ENCODE measurements around the gene PBRM1. TPM values are rescaled to one million over a fixed set of nuclear protein-coding genes. Genes with fewer than 3 reads are reported as not detected.
A peak's percentile ranks its signal among the peaks of the same experiment; 100 is the strongest.

The PBRM1 gene
- total and polyA plus RNA-seq, 2 of the 13 experiments (the other 11 are each of a cell fraction or from before 2014, with no cell fraction given) = 10.9 to 33.2 TPM

DNA sequence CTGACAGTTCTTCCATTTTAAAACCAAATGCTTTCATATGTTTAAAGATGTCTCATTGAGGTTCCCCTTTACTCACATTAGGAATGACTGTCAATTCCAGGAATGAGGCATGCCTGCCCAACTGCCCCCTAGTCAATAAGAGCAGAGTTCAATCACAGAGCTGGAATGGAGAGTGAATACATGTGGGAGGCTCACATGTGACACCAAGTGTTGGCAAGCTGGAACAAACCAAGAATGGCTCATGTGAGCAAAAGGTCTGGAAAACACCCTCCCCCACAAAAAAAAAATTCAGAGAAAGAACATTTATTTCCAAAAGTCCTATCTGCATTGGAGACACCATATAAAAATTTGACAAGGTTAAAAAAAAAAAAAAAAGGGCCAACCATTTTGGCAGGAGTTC, 3.7 kb downstream of the PBRM1 start (continued):
- TF ChIP-seq, protein P1, sequence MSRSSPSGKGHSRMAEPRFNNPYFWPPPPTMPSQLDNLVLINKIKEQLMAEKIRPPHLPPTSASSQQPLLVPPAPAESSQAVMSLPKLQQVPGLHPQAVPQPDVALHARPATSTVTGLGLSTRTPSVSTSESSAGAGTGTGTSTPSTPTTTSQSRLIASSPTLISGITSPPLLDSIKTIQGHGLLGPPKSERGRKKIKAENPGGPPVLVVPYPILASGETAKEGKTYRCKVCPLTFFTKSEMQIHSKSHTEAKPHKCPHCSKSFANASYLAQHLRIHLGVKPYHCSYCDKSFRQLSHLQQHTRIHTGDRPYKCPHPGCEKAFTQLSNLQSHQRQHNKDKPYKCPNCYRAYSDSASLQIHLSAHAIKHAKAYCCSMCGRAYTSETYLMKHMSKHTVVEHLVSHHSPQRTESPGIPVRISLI (CRISPR knock-in tag; IDR thresholded peaks at IDR 0.05; ENCODE audit: borderline replicate concordance) = peak; percentile 62; the same call in 1 of the 2 replicates
- TF ChIP-seq ZFP37 (CRISPR knock-in tag; IDR thresholded peaks at IDR 0.05; ENCODE audit: borderline replicate concordance) (peak; percentile 65; the same call in 1 of the 2 replicates), ARNTL (CRISPR knock-in tag; IDR thresholded peaks at IDR 0.05) (0 out of 2 replicates have a peak, but pooled peaks have one; percentile 36), FOXO1 (CRISPR knock-in tag; IDR thresholded peaks at IDR 0.05) (peak; percentile 60; the same call in 1 of the 2 replicates), ZNF674 (CRISPR knock-in tag; IDR thresholded peaks at IDR 0.05; ENCODE audit: low read depth) (no peak), ISL2 (CRISPR knock-in tag; IDR thresholded peaks at IDR 0.05) (0 out of 2 replicates have a peak, but pooled peaks have one; percentile 25), LCORL (IDR thresholded peaks at IDR 0.05) (no peak), LCORL (CRISPR knock-in tag; IDR thresholded peaks at IDR 0.05) (peak; percentile 43; the same call in 1 of the 2 replicates), ZFX (CRISPR knock-in tag; IDR thresholded peaks at IDR 0.05; ENCODE audit: low read depth) (peak; percentile 18; the same call in 1 of the 2 replicates), PPARG (CRISPR knock-in tag; conservative IDR thresholded peaks at IDR 0.05) (peak; percentile 91), RARA (CRISPR knock-in tag; IDR thresholded peaks at IDR 0.05) (peak; percentile 69), ZNF678 (CRISPR knock-in tag; IDR thresholded peaks at IDR 0.05) (no peak), ZNF331 (CRISPR knock-in tag; IDR thresholded peaks at IDR 0.05) (peak; percentile 73; the same call in 1 of the 2 replicates), GATAD1 (CRISPR knock-in tag; IDR thresholded peaks at IDR 0.05) (peak; percentile 47; the same call in 1 of the 2 replicates), MEIS1 (CRISPR knock-in tag; IDR thresholded peaks at IDR 0.05; ENCODE audit: borderline replicate concordance) (no peak), ZMAT3 (CRISPR knock-in tag; conservative IDR thresholded peaks at IDR 0.05) (0 out of 2 replicates have a peak, but pooled peaks have one; percentile 59), ZBTB21 (CRISPR knock-in tag; IDR thresholded peaks at IDR 0.05) (no peak)
- TF ChIP-seq, protein P2, sequence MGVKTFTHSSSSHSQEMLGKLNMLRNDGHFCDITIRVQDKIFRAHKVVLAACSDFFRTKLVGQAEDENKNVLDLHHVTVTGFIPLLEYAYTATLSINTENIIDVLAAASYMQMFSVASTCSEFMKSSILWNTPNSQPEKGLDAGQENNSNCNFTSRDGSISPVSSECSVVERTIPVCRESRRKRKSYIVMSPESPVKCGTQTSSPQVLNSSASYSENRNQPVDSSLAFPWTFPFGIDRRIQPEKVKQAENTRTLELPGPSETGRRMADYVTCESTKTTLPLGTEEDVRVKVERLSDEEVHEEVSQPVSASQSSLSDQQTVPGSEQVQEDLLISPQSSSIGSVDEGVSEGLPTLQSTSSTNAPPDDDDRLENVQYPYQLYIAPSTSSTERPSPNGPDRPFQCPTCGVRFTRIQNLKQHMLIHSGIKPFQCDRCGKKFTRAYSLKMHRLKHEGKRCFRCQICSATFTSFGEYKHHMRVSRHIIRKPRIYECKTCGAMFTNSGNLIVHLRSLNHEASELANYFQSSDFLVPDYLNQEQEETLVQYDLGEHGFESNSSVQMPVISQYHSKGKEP (CRISPR knock-in tag; IDR thresholded peaks at IDR 0.05) = no peak
- TF ChIP-seq, protein P3, sequence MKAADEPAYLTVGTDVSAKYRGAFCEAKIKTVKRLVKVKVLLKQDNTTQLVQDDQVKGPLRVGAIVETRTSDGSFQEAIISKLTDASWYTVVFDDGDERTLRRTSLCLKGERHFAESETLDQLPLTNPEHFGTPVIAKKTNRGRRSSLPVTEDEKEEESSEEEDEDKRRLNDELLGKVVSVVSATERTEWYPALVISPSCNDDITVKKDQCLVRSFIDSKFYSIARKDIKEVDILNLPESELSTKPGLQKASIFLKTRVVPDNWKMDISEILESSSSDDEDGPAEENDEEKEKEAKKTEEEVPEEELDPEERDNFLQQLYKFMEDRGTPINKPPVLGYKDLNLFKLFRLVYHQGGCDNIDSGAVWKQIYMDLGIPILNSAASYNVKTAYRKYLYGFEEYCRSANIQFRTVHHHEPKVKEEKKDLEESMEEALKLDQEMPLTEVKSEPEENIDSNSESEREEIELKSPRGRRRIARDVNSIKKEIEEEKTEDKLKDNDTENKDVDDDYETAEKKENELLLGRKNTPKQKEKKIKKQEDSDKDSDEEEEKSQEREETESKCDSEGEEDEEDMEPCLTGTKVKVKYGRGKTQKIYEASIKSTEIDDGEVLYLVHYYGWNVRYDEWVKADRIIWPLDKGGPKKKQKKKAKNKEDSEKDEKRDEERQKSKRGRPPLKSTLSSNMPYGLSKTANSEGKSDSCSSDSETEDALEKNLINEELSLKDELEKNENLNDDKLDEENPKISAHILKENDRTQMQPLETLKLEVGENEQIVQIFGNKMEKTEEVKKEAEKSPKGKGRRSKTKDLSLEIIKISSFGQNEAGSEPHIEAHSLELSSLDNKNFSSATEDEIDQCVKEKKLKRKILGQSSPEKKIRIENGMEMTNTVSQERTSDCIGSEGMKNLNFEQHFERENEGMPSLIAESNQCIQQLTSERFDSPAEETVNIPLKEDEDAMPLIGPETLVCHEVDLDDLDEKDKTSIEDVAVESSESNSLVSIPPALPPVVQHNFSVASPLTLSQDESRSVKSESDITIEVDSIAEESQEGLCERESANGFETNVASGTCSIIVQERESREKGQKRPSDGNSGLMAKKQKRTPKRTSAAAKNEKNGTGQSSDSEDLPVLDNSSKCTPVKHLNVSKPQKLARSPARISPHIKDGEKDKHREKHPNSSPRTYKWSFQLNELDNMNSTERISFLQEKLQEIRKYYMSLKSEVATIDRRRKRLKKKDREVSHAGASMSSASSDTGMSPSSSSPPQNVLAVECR (CRISPR knock-in tag; IDR thresholded peaks at IDR 0.05; ENCODE audit: borderline replicate concordance) = peak; percentile 81; the same call in 1 of the 2 replicates
- TF ChIP-seq, protein P4, sequence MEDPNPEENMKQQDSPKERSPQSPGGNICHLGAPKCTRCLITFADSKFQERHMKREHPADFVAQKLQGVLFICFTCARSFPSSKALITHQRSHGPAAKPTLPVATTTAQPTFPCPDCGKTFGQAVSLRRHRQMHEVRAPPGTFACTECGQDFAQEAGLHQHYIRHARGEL (CRISPR knock-in tag; IDR thresholded peaks at IDR 0.05) = no peak
- TF ChIP-seq, protein P5, sequence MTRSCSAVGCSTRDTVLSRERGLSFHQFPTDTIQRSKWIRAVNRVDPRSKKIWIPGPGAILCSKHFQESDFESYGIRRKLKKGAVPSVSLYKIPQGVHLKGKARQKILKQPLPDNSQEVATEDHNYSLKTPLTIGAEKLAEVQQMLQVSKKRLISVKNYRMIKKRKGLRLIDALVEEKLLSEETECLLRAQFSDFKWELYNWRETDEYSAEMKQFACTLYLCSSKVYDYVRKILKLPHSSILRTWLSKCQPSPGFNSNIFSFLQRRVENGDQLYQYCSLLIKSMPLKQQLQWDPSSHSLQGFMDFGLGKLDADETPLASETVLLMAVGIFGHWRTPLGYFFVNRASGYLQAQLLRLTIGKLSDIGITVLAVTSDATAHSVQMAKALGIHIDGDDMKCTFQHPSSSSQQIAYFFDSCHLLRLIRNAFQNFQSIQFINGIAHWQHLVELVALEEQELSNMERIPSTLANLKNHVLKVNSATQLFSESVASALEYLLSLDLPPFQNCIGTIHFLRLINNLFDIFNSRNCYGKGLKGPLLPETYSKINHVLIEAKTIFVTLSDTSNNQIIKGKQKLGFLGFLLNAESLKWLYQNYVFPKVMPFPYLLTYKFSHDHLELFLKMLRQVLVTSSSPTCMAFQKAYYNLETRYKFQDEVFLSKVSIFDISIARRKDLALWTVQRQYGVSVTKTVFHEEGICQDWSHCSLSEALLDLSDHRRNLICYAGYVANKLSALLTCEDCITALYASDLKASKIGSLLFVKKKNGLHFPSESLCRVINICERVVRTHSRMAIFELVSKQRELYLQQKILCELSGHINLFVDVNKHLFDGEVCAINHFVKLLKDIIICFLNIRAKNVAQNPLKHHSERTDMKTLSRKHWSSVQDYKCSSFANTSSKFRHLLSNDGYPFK (CRISPR knock-in tag; IDR thresholded peaks at IDR 0.05; ENCODE audit: borderline replicate concordance) = no peak
